Keratinocyte (primary cell): ENCODE results near the gene A1BG.

Experiments
- EZH2 ChIP-seq: IDR thresholded peaks from one replicate; pipeline ENCODE4 v1.6.1; 2012; ENCODE audit warnings: inconsistent platforms, mild to moderate bottlenecking, low read length, moderate library complexity
- TF ChIP-seq, protein P1 (sequence below), 3 experiments: IDR thresholded peaks in 1 of 3; conservative IDR thresholded peaks in 1 of 3; optimal IDR thresholded peaks in 1 of 3; 2 replicates in 2 of 3; 3 replicates in 1 of 3; pipeline versions ENCODE3 to v1.5.1; 2011; ENCODE audit warnings: low read length in 3 of 3, mild to moderate bottlenecking in 3 of 3, moderate library complexity in 2 of 3, control low read depth in 1 of 3, inconsistent platforms in 1 of 3; ENCODE audit not compliant: insufficient read depth in 2 of 3; ENCODE audit errors: extremely low read depth in 1 of 3

DNA sequence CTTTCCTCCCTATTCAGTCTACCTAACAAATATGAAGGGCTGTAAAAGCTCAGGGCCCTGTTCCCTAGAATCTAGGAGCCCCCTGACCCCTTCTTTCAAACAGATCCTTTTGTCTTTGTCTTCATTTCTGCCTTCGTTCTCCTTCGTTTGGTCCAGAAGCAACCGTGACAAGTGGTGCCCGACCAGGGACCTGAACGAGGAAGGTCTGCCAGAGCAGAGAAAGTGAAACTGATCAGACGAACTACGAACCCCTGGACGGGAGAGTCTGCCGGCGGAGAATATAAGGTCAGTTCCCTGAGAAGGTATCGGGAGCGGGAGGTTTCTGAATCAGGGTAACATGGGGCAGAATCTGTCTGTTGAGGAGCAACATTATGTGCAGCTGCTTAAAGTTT, 47.4 kb downstream of the A1BG start:
- no peak for TF ChIP-seq EZH2
- TF ChIP-seq, protein P1, sequence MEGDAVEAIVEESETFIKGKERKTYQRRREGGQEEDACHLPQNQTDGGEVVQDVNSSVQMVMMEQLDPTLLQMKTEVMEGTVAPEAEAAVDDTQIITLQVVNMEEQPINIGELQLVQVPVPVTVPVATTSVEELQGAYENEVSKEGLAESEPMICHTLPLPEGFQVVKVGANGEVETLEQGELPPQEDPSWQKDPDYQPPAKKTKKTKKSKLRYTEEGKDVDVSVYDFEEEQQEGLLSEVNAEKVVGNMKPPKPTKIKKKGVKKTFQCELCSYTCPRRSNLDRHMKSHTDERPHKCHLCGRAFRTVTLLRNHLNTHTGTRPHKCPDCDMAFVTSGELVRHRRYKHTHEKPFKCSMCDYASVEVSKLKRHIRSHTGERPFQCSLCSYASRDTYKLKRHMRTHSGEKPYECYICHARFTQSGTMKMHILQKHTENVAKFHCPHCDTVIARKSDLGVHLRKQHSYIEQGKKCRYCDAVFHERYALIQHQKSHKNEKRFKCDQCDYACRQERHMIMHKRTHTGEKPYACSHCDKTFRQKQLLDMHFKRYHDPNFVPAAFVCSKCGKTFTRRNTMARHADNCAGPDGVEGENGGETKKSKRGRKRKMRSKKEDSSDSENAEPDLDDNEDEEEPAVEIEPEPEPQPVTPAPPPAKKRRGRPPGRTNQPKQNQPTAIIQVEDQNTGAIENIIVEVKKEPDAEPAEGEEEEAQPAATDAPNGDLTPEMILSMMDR (optimal IDR thresholded peaks at IDR 0.05 in 1 of 3, IDR thresholded peaks at IDR 0.05 in 1 of 3, conservative IDR thresholded peaks at IDR 0.05 in 1 of 3; ENCODE audit: extremely low read depth in 1 of 3, insufficient read depth in 2 of 3, low read length in 3 of 3) = no peak
